Thyroid gland (tissue), 4 donors: ENCODE data around the gene CHCHD6.

Experiments
- POLR2A ChIP-seq, 2 donors: fragments of 450-650 bp; IDR thresholded peaks; one replicate each; pipeline ENCODE4 v1.6.1; 2017; ENCODE audit warnings: antibody characterized with exemption in 2 of 2, mild to moderate bottlenecking in 2 of 2, moderate library complexity in 1 of 2
- TF ChIP-seq, protein P1 (sequence below), 6 experiments: fragments of 200-600 bp in 3 of 6; fragments of 450-650 bp in 3 of 6; sonication (generic) in 3 of 6; IDR thresholded peaks; one replicate each; pipeline ENCODE4 v1.5.1; 2016 to 2019; ENCODE audit warnings: antibody characterized with exemption in 6 of 6, mild to moderate bottlenecking in 2 of 6, inconsistent platforms in 1 of 6, moderate library complexity in 1 of 6

- TF ChIP-seq, protein P1, sequence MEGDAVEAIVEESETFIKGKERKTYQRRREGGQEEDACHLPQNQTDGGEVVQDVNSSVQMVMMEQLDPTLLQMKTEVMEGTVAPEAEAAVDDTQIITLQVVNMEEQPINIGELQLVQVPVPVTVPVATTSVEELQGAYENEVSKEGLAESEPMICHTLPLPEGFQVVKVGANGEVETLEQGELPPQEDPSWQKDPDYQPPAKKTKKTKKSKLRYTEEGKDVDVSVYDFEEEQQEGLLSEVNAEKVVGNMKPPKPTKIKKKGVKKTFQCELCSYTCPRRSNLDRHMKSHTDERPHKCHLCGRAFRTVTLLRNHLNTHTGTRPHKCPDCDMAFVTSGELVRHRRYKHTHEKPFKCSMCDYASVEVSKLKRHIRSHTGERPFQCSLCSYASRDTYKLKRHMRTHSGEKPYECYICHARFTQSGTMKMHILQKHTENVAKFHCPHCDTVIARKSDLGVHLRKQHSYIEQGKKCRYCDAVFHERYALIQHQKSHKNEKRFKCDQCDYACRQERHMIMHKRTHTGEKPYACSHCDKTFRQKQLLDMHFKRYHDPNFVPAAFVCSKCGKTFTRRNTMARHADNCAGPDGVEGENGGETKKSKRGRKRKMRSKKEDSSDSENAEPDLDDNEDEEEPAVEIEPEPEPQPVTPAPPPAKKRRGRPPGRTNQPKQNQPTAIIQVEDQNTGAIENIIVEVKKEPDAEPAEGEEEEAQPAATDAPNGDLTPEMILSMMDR (IDR thresholded peaks at IDR 0.05) = no peak
- no peak for TF ChIP-seq POLR2A (IDR thresholded peaks at IDR 0.05)
Measured at GRCh38 chr3:126978291-126978690, 274.3 kb downstream of the CHCHD6 start.
